HEK293 (cell line): ENCODE measurements around the gene ZNF574.

Source experiments
- KLF9 ChIP-seq: fragments of 450-650 bp; formaldehyde crosslinking; IDR thresholded peaks from 2 replicates; pipeline ENCODE4 v1.5.1; 2016; ENCODE audit warnings: missing biosample characterization, missing genetic modification characterization, low read depth
- TCF7L2 ChIP-seq: IDR thresholded peaks from 2 replicates; pipeline ENCODE4 v1.6.1; 2011; ENCODE audit warnings: low read depth, mild to moderate bottlenecking, inconsistent platforms, low read length, moderate library complexity, borderline replicate concordance
- ZNF2 ChIP-seq: fragments of 450-650 bp; formaldehyde crosslinking; IDR thresholded peaks from 2 replicates; pipeline ENCODE4 v1.5.1; 2016; ENCODE audit warnings: missing biosample characterization, missing genetic modification characterization
- ZNF214 ChIP-seq: fragments of 450-650 bp; formaldehyde crosslinking; IDR thresholded peaks from 2 replicates; pipeline ENCODE4 v1.5.1; 2017; ENCODE audit warnings: missing biosample characterization, mild to moderate bottlenecking, missing genetic modification characterization, borderline replicate concordance
- ZNF544 ChIP-seq: fragments of 450-650 bp; formaldehyde crosslinking; IDR thresholded peaks from 2 replicates; pipeline ENCODE4 v1.5.0; 2017; ENCODE audit warnings: missing biosample characterization, missing genetic modification characterization
- ZNF610 ChIP-seq: fragments of 450-650 bp; formaldehyde crosslinking; IDR thresholded peaks from 2 replicates; pipeline ENCODE4 v1.5.1; 2016; ENCODE audit warnings: missing biosample characterization, missing genetic modification characterization, borderline replicate concordance
- ZNF624 ChIP-seq: fragments of 450-650 bp; formaldehyde crosslinking; IDR thresholded peaks from 2 replicates; pipeline ENCODE4 v1.5.1; 2017; ENCODE audit warnings: missing biosample characterization, missing genetic modification characterization
- TF ChIP-seq, protein P1 (sequence below): fragments of 450-650 bp; formaldehyde crosslinking; IDR thresholded peaks from 2 replicates; pipeline ENCODE4 v1.5.1; 2016; ENCODE audit warnings: missing biosample characterization, missing genetic modification characterization
- TF ChIP-seq, protein P2 (sequence below): fragments of 450-650 bp; formaldehyde crosslinking; IDR thresholded peaks from 2 replicates; pipeline ENCODE4 v1.5.1; 2017; ENCODE audit warnings: missing biosample characterization, missing genetic modification characterization

DNA sequence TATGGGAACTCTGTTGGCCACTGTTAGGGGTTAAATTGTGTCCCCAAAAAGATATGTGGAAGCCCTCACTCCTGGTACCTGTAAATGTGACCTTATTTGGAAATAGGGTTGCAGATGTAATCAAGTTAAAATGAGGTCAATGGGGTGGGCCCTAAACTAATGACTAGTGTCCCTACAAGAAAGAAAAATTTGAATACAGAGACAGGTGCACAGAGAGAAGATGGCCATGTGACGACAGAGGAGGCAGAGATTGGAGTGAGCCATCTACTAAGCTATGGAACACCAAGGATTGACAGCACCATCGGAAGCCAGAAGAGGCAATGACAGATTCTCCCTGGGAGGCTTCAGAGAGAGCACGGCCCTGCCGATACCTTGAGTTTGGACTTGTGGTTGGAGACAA lies 39.7 kb downstream of the ZNF574 start:
- TF ChIP-seq, protein P1, sequence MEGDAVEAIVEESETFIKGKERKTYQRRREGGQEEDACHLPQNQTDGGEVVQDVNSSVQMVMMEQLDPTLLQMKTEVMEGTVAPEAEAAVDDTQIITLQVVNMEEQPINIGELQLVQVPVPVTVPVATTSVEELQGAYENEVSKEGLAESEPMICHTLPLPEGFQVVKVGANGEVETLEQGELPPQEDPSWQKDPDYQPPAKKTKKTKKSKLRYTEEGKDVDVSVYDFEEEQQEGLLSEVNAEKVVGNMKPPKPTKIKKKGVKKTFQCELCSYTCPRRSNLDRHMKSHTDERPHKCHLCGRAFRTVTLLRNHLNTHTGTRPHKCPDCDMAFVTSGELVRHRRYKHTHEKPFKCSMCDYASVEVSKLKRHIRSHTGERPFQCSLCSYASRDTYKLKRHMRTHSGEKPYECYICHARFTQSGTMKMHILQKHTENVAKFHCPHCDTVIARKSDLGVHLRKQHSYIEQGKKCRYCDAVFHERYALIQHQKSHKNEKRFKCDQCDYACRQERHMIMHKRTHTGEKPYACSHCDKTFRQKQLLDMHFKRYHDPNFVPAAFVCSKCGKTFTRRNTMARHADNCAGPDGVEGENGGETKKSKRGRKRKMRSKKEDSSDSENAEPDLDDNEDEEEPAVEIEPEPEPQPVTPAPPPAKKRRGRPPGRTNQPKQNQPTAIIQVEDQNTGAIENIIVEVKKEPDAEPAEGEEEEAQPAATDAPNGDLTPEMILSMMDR (tag by site-specific recombination): no peak
- TF ChIP-seq ZNF544 (tag by site-specific recombination) (no peak), ZNF214 (no peak), TCF7L2 (no peak), ZNF610 (tag by site-specific recombination) (no peak), ZNF2 (tag by site-specific recombination) (no peak), ZNF624 (tag by site-specific recombination) (no peak), KLF9 (tag by site-specific recombination) (no peak)
- TF ChIP-seq, protein P2, sequence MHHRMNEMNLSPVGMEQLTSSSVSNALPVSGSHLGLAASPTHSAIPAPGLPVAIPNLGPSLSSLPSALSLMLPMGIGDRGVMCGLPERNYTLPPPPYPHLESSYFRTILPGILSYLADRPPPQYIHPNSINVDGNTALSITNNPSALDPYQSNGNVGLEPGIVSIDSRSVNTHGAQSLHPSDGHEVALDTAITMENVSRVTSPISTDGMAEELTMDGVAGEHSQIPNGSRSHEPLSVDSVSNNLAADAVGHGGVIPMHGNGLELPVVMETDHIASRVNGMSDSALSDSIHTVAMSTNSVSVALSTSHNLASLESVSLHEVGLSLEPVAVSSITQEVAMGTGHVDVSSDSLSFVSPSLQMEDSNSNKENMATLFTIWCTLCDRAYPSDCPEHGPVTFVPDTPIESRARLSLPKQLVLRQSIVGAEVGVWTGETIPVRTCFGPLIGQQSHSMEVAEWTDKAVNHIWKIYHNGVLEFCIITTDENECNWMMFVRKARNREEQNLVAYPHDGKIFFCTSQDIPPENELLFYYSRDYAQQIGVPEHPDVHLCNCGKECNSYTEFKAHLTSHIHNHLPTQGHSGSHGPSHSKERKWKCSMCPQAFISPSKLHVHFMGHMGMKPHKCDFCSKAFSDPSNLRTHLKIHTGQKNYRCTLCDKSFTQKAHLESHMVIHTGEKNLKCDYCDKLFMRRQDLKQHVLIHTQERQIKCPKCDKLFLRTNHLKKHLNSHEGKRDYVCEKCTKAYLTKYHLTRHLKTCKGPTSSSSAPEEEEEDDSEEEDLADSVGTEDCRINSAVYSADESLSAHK: no peak
